Spleen (tissue), 7 donors: ENCODE results near the gene MORF4L1.

Source experiments
- CTCF ChIP-seq, 11 experiments: fragments of 200-600 bp in 7 of 11; fragments of 450-650 bp in 4 of 11; sonication (generic) in 4 of 11; IDR thresholded peaks in 8 of 11; conservative IDR thresholded peaks in 3 of 11; 1 replicate in 7 of 11; 2 replicates in 4 of 11; pipeline versions ENCODE4 v1.4.0 to v1.8.0; 2016 to 2021; ENCODE audit warnings: antibody characterized with exemption in 11 of 11, inconsistent platforms in 4 of 11, mild to moderate bottlenecking in 1 of 11
- POLR2A ChIP-seq, 3 donors: fragments of 450-650 bp; IDR thresholded peaks; one replicate each; pipeline ENCODE4 v1.5.1; 2017; ENCODE audit warnings: antibody characterized with exemption in 3 of 3, mild to moderate bottlenecking in 1 of 3
- donor health status: DM: no; HTN: no; CAD: no; lungs with moderate emphysema.
- donor health status: DM: no; HTN: no; CAD: no.
- donor health status: DM: no; HTN: no; CAD: no.

GRCh38 chr15:78836333-78836732, 36.4 kb upstream of the MORF4L1 start:
- TF ChIP-seq CTCF (IDR thresholded peaks at IDR 0.05 in 8 of 11, conservative IDR thresholded peaks at IDR 0.05 in 3 of 11), result no peak
- no peak for TF ChIP-seq POLR2A (IDR thresholded peaks at IDR 0.05)
